Measurements from ENCODE around the gene YAP1.

GRCh38 chr11:102252339-102252891, 142.2 kb downstream of the YAP1 start:
- TF ChIP-seq OSR1 (CRISPR knock-in tag; IDR thresholded peaks at IDR 0.05) (no peak), CREB5 (CRISPR knock-in tag; IDR thresholded peaks at IDR 0.05; ENCODE audit: low read depth) (no peak), ZNF70 (CRISPR knock-in tag; IDR thresholded peaks at IDR 0.05) (no peak)

Measured in SK-N-SH treated with all-trans-retinoic acid at 6 μM for 48 hours (cell line).